Pancreas (tissue), 10 donors: ENCODE results near the gene THRSP. TPM values are rescaled to one million over a fixed set of nuclear protein-coding genes. Genes with fewer than 3 reads are reported as not detected.

Experiments used
- ATAC-seq, 4 donors: fragments of 200-7000 bp; cut with Tn5 transposase; one replicate each; pipeline versions ENCODE4 v1.8.0 to v1.9.1; 2020; ENCODE audit warnings: mild to moderate bottlenecking in 4 of 4, moderate library complexity in 4 of 4
- DNase-seq, 6 donors: peaks; one replicate each; pipeline ENCODE4 v3.0.0-alpha.2; 2020
- FAIRE-seq: peaks from 2 replicates; lab custom pipeline; 2012; peaks lifted over from hg19 to GRCh38; lab: Jason Lieb, UNC
- H3K27ac ChIP-seq, 4 donors: fragments of 200-600 bp; sonication (generic); 1 replicate in 3 of 4; 2 replicates in 1 of 4; pipeline versions ENCODE4 v1.5.0 to v1.8.0; 2020
- H3K27me3 ChIP-seq, 4 donors: fragments of 200-600 bp; one replicate each; pipeline ENCODE4 v1.8.0; 2021
- H3K36me3 ChIP-seq, 3 donors: fragments of 200-600 bp; sonication (generic) in 1 of 3; one replicate each; pipeline versions ENCODE4 v1.5.0 to v1.8.0; 2020 to 2021
- H3K4me1 ChIP-seq, 3 donors: fragments of 200-600 bp; one replicate each; pipeline ENCODE4 v1.8.0; 2021
- H3K4me3 ChIP-seq, 4 donors: fragments of 200-600 bp; sonication (generic) in 2 of 4; one replicate each; pipeline versions ENCODE4 v1.5.0 to v1.8.0; 2020 to 2021
- H3K9me3 ChIP-seq, 4 donors: fragments of 200-600 bp; one replicate each; pipeline ENCODE4 v1.8.0; 2021
- CTCF ChIP-seq, 4 donors: fragments of 200-600 bp; sonication (generic) in 3 of 4; IDR thresholded peaks; one replicate each; pipeline versions ENCODE4 v1.5.0 to v1.8.0; 2021; ENCODE audit warnings: antibody characterized with exemption in 4 of 4
- WGBS, 2 donors: extraction: QIAGEN DNeasy Blood & Tissue Kit; methylation state at CpG; one replicate each; pipeline ENCODE4 v1.1.7; 2013; 5-methylcytosine and 5-hydroxymethylcytosine counted together
- intact Hi-C, 3 donors: fragments of 100-400 bp; cut with DNase I; formaldehyde crosslinking; loops; one replicate each; pipeline versions ENCODE4 v1.11.1 to v1.14.2; 2022
- polyA plus RNA-seq, 2 donors: library from polyadenylated mRNA; stranded (reverse); fragments of 200-250 nt; gene quantifications; one replicate each; pipeline ENCODE4 v1.2.3, GENCODE V29; 2013
- total RNA-seq, 6 donors: library from RNA; stranded (reverse); fragmentation: NEBNext Ultra II Directional in 4 of 6; extraction: Animal tissue kit (Norgen Biotek cat#: 25700) in 4 of 6; gene quantifications; one replicate each; pipeline versions ENCODE4 v1.2.1 to v1.2.4, GENCODE V29; 2021 to 2023
- donor health status: healthy with polysubstance abuse.
- donor health status: DM: no; HTN: no; CAD: no; lungs with moderate emphysema.
- donor health status: DM: no; HTN: no; CAD: no.
- donor health status: control.
- donor health status: control.
- donor health status: Bipolar disorder and iron deficiency.
- donor health status: DM: yes; HTN: yes; CAD: no.
- donor health status: DM: no; HTN: no; CAD: no.
- donor health status: DM: no; HTN: no; CAD: no.
- donor health status: DM: yes; HTN: yes; CAD: no.

Gene THRSP
- total and polyA plus RNA-seq, 8 donors: 0.63 to 9.2 (median 3.9) TPM; not detected in 4

GRCh38 chr11:78041843-78042440, 21.7 kb upstream of the THRSP start:
- intact Hi-C loops: no loop called here
- 96 to 97% methylated on average over 14 of the region's 14 CpGs for WGBS, 2 donors
- Histone ChIP-seq H3K4me1 (peaks cover 13 to 37% (median 27%) of the 10 kb centered on the region in 3 donors), H3K9me3 (no peaks in the 10 kb centered on the region), H3K27ac (no peak overlapping the region), H3K27me3 (no peaks in the 10 kb centered on the region), H3K36me3 (no peaks in the 10 kb centered on the region), H3K4me3 (no peak overlapping the region)
- DNase-seq (no peak), ATAC-seq (no peak), FAIRE-seq (no peak)
- no peak for TF ChIP-seq CTCF (IDR thresholded peaks at IDR 0.05)

GRCh38 chr11:78044706-78045105, 19.0 kb upstream of the THRSP start:
- intact Hi-C loops: no loop called here
- TF ChIP-seq CTCF (IDR thresholded peaks at IDR 0.05): no peak
- WGBS, 2 donors: 47 to 51% methylated on average over 5 of the region's 5 CpGs
- H3K27ac ChIP-seq: no peak overlapping the region
- peak; percentile 45 to 78 (median 50) for ATAC-seq
- FAIRE-seq: no peak
- peaks cover 7 to 16% (median 10%) of the 10 kb centered on the region in 3 donors for H3K4me1 ChIP-seq
- no peaks in the 10 kb centered on the region for H3K27me3 ChIP-seq
- no peaks in the 10 kb centered on the region for H3K9me3 ChIP-seq
- no peak overlapping the region for H3K4me3 ChIP-seq
- DNase-seq: peak in 5 of 6 donors; percentile 71 to 85 (median 74)
- H3K36me3 ChIP-seq: no peaks in the 10 kb centered on the region

GRCh38 chr11:78045851-78046485, 17.7 kb upstream of the THRSP start:
- Histone ChIP-seq H3K36me3 (no peaks in the 10 kb centered on the region), H3K27ac (no peak overlapping the region), H3K9me3 (no peaks in the 10 kb centered on the region), H3K4me3 (peak overlapping the region in 3 of 4 donors; percentile 9 to 52 (median 43)), H3K27me3 (no peaks in the 10 kb centered on the region), H3K4me1 (peaks cover 0 to 6% (median 4%) of the 10 kb centered on the region in 3 donors)
- intact Hi-C loops: no loop called here
- FAIRE-seq (no peak), DNase-seq (peak; percentile 68 to 98 (median 88)), ATAC-seq (peak; percentile 91 to 96 (median 94))
- 2% methylated on average over 28 of the region's 28 CpGs for WGBS, 2 donors
- TF ChIP-seq CTCF (IDR thresholded peaks at IDR 0.05): peak; percentile 98 to 99 (median 99)

GRCh38 chr11:78046486-78046854, 17.2 kb upstream of the THRSP start:
- intact Hi-C loops: no loop called here
- DNase-seq (no peak), FAIRE-seq (no peak), ATAC-seq (no peak)
- no peaks in the 10 kb centered on the region for H3K36me3 ChIP-seq
- peaks cover 0 to 6% (median 4%) of the 10 kb centered on the region in 3 donors for H3K4me1 ChIP-seq
- no peaks in the 10 kb centered on the region for H3K9me3 ChIP-seq
- TF ChIP-seq CTCF (IDR thresholded peaks at IDR 0.05): no peak
- H3K27ac ChIP-seq: no peak overlapping the region
- no peaks in the 10 kb centered on the region for H3K27me3 ChIP-seq
- H3K4me3 ChIP-seq: no peak overlapping the region
- WGBS, 2 donors: 20 to 22% methylated on average over 6 of the region's 6 CpGs

GRCh38 chr11:78048561-78048960, 15.1 kb upstream of the THRSP start:
- no peak for DNase-seq
- 84 to 91% methylated on average over 3 of the region's 3 CpGs for whole genome bisulfite sequencing, 2 donors
- Histone ChIP-seq H3K9me3 (no peaks in the 10 kb centered on the region), H3K27me3 (no peaks in the 10 kb centered on the region), H3K4me1 (peaks cover 0 to 6% (median 4%) of the 10 kb centered on the region in 3 donors), H3K27ac (no peak overlapping the region), H3K4me3 (no peak overlapping the region), H3K36me3 (no peaks in the 10 kb centered on the region)
- no peak for ATAC-seq
- intact Hi-C loops: no loop called here
- no peak for TF ChIP-seq CTCF (IDR thresholded peaks at IDR 0.05)
- no peak for FAIRE-seq
